Jurkat, Clone E6-1 (cell line): ENCODE data around the gene DEFB127. TPM values are rescaled to one million over a fixed set of nuclear protein-coding genes. Genes with fewer than 3 reads are reported as not detected.
"Not testable (repeated sequence)": the region's sequence is repeated elsewhere in the genome, so short reads cannot be mapped to it uniquely, and the experiment has no call there.

Source experiments
- DNase-seq: peaks from one replicate; pipeline ENCODE4 v3.0.0-alpha.2; 2011; ENCODE audit warnings: low read depth, low spot score
- H3K4me3 ChIP-seq: 2 replicates; pipeline ENCODE4 v1.5.1; 2011; ENCODE audit warnings: mild to moderate bottlenecking, low read length, control low read depth, moderate library complexity
- polyA plus RNA-seq: library from polyadenylated mRNA; unstranded; fragments of >200 nt; gene quantifications from one replicate; pipeline ENCODE4 v1.2.1, GENCODE V29; 2012; ENCODE audit warnings: missing spikeins; ENCODE audit not compliant: insufficient read length, insufficient read depth

DEFB127 gene
- not detected for polyA plus RNA-seq

GRCh38 chr20:157154-157553, at the start of gene DEFB127:
TSS of gene DEFB127 (plus strand) at chr20:157454. CDS start at chr20:157545, 91 bp downstream.
- H3K4me3 ChIP-seq: no peak within 1 kb of the TSS
- DNase-seq: no peak

DNA sequence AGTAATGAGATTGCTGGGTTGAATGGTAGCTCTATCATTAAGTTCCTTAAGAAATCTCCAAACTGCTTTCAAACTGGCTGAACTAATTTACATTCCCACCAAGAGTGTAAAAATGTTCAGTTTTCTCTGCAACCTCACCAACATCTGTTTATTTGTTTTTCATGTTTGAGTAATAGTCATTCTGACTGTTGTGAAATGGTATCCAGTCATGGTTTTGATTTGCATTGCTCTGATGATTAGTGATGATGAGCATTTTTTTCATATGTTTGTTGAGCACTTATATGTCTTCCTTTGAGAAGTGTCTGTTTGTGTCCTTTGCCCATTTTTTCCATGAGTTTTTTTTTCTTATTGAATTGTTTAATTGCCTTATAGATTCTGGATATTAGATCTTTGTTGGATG, 44.9 kb upstream of the DEFB127 start:
- no peak for DNase-seq
- no peak overlapping the region for H3K4me3 ChIP-seq

DNA sequence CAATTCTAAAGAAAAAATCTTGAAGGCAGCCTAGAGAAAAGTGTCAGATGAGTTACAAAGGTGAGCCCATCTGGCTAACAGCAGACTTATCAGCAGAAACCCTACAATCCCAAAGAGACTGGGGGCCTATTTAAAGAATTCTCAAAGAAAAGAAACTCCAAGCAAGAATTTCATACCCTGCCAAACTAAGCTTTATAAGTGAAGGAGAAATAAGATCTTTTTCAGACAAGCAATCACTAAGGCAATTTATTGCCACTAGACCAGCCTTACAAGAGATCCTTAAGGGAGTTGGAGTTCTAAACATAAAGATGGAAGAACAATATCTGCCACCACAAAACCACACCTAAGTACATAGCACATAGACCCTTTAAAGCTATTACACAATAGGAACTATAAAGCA, 39.7 kb upstream of the DEFB127 start:
- DNase-seq: no peak
- no peak overlapping the region for H3K4me3 ChIP-seq

- not testable (repeated sequence) for H3K4me3 ChIP-seq, DNase-seq
These were observed 27.4 kb upstream of the DEFB127 start for GRCh38 chr20:129786-130323.

- no peak overlapping the region for H3K4me3 ChIP-seq
- DNase-seq: peak; percentile 23
These were observed 19.4 kb upstream of the DEFB127 start for GRCh38 chr20:137668-138490.

DNA sequence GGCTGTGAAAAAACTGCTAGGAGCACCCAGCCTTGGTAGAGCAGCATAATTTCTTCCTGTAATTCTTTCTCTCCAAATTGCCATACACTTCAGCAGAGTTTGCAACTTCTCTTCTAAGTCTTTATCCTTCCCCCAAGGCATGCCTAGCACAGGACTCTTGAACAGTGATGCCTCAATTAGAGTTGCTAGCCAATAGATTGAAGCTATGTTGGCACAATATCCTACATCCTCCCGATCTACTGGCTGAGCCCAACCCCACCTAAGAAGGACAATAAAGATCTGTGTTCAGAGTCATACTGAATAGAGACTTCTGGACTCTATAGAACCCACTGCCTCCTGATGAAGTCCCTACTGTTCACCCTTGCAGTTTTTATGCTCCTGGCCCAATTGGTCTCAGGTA, 15.0 kb upstream of the DEFB127 start, which contains the start of gene DEFB126:
Gene DEFB126 (plus strand): TSS at position 301 of the 400 bp plus-strand sequence. CDS start 39 bp downstream, at position 340.
- no peak for DNase-seq
- H3K4me3 ChIP-seq: no peak within 1 kb of the TSS

DNA sequence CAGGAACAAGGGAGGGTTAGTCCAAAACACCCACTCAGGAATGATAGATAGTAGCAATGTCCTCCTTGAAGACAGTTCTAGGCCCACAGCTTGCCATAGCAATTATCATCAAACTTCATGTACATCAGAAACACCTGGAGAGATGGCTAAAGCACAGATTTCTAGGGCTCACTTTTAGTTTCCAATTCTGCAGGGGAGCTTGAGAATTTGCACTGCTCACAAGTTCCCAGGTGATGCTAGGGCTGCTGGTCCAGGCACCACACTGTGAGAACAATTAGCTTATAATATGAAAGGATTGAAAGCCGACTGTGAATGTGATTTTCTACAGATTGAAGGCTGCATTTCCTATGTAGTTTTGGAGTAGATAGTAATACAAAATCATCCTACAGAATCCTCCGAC, 11.4 kb upstream of the DEFB127 start:
- DNase-seq: no peak
- no peak overlapping the region for H3K4me3 ChIP-seq

DNA sequence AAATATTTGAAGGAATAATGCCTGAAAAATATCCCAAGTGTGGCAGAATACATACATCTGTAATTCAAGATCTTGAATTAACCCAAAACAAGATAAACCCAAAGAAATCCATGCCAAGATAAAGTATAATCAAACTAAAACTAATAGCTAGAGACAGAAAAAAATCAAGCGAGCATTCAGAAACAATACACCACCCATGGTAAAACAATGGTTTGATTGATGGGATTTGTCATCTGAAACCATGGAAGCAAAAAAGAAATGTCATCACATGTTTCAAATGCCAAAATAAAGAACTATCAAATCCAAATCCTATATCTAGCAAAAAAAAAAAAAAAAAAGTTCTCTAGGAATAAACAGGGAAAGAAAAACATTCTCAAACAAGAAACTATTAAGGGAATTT, 5.1 kb upstream of the DEFB127 start:
- H3K4me3 ChIP-seq: no peak overlapping the region
- DNase-seq: no peak

- no peak for DNase-seq
- H3K4me3 ChIP-seq: no peak overlapping the region
These were observed 7.4 kb downstream of the DEFB127 start for GRCh38 chr20:164618-165017.

GRCh38 chr20:168876-169275, 11.6 kb downstream of the DEFB127 start:
- no peak for DNase-seq
- no peak overlapping the region for H3K4me3 ChIP-seq

DNA sequence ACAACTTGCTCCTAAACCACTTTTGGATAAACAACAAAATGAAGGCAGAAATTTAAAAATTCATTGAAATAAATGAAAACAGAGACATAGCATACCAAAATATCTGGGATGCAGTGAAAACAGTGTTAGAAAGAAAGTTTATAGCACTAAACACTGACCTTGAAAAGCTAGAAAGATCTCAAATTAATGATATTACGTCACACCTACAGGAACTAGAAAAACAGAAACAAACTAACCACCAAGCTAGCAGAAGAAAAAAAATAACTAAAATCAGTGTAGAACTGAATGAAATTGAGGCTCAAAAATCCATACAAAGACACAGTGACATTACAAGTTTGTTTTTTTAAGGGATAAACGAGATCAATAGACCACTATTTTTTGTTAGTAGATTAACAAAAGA, 27.0 kb downstream of the DEFB127 start:
- H3K4me3 ChIP-seq: no peak overlapping the region
- DNase-seq: no peak

DNA sequence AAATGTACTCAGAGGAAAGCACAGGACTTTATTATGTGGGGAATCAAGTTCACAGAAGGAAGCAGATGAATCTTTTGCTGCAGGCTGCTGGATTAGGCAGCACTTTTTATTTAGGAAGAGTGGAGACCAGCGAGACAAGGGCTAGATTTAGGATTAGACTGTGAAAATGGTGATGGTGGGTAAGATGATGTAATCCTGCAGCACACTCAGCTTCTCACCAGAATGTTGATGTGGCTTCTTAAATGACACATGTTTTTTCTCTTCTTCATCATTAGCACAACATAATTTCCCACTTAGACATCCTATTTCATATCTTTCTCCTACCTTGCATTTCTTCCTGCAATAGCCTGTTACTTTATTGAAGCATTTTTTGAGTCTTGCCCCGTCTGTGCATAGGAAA, 30.5 kb downstream of the DEFB127 start:
- no peak for DNase-seq

GRCh38 chr20:189611-190010, 32.4 kb downstream of the DEFB127 start, which contains the start of gene DEFB128:
TSS of gene DEFB128 (minus strand) at chr20:189711. CDS start at chr20:189623, 88 bp downstream.
- DNase-seq: no peak
- H3K4me3 ChIP-seq: no peak within 1 kb of the TSS

More for the DNA sequence above, 30.5 kb downstream of the DEFB127 start:
- H3K4me3 ChIP-seq: no peak overlapping the region

- H3K4me3 ChIP-seq: no peak overlapping the region
- no peak for DNase-seq
These were observed 41.0 kb downstream of the DEFB127 start for GRCh38 chr20:198225-198624.

- no peak overlapping the region for H3K4me3 ChIP-seq
- DNase-seq: no peak
These were observed 42.7 kb downstream of the DEFB127 start for GRCh38 chr20:199996-200395.

DNA sequence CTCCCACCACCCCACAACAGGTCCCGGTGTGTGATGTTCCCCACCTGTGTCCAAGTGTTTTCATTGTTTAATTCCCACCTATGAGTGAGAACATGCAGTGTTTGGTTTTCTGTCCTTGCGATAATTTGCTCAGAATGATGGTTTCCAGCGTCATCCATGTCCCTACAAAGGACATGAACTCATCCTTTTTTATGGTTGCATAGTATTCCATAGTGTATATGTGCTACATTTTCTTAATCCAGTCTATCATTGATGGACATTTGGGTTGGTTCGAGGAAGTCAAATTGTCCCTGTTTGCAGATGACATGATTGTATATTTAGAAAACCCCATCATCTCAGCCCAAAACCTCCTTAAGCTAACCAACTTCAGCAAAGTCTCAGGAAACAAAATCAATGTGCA, 46.4 kb downstream of the DEFB127 start:
- not testable (repeated sequence) for DNase-seq, H3K4me3 ChIP-seq
